Pons (tissue), 1 donor: ENCODE results near the gene C16orf95.

Experiments used
- DNase-seq: peaks from one replicate; pipeline ENCODE4 v3.0.0-alpha.2; 2016; ENCODE audit warnings: low spot score

C16orf95 gene

GRCh38 chr16:87332150-87332549 lies 15.0 kb upstream of the C16orf95 start:
- DNase-seq = no peak

GRCh38 chr16:87331241-87331801 lies 14.1 kb upstream of the C16orf95 start:
- no peak for DNase-seq

GRCh38 chr16:87330646-87331045 lies 13.5 kb upstream of the C16orf95 start:
- DNase-seq = no peak

- DNase-seq = no peak
Observed at GRCh38 chr16:87330257-87330624, 13.0 kb upstream of the C16orf95 start.

GRCh38 chr16:87329436-87330256 lies 12.5 kb upstream of the C16orf95 start:
- no peak for DNase-seq

GRCh38 chr16:87328846-87329245 lies 11.7 kb upstream of the C16orf95 start:
- no peak for DNase-seq

- DNase-seq = no peak
Observed at GRCh38 chr16:87327798-87328495, 10.8 kb upstream of the C16orf95 start.

GRCh38 chr16:87326151-87326571 lies 9.0 kb upstream of the C16orf95 start:
- DNase-seq = no peak

- DNase-seq = no peak
Observed at GRCh38 chr16:87325423-87325858, 8.2 kb upstream of the C16orf95 start.

GRCh38 chr16:87324411-87325275 lies 7.5 kb upstream of the C16orf95 start:
- peak; percentile 31 for DNase-seq

- DNase-seq = no peak
Observed at GRCh38 chr16:87323727-87324410, 6.7 kb upstream of the C16orf95 start.

- no peak for DNase-seq
Observed at GRCh38 chr16:87322833-87323726, 5.9 kb upstream of the C16orf95 start.

- DNase-seq = no peak
Observed at GRCh38 chr16:87322360-87322759, 5.2 kb upstream of the C16orf95 start.

- DNase-seq = no peak
Observed at GRCh38 chr16:87321336-87322107, 4.3 kb upstream of the C16orf95 start.

GRCh38 chr16:87320510-87321227 lies 3.5 kb upstream of the C16orf95 start:
- DNase-seq = no peak

- DNase-seq = no peak
Observed at GRCh38 chr16:87319997-87320491, 2.9 kb upstream of the C16orf95 start.

- DNase-seq = no peak
Observed at GRCh38 chr16:87319011-87319410, 1.8 kb upstream of the C16orf95 start.

GRCh38 chr16:87317750-87318644 lies 805 bp upstream of the C16orf95 start:
- no peak for DNase-seq
